ENCODE data around the gene PARD3B. TPM values are rescaled to one million over a fixed set of nuclear protein-coding genes. Genes with fewer than 3 reads are reported as not detected.

The PARD3B gene
- total and polyA plus RNA-seq, 2 experiments from 2014 or later = 3.5 to 4.4 TPM

GRCh38 chr2:204657024-204657423 lies 111.7 kb downstream of the PARD3B start (continued):
- TF ChIP-seq ZNF462 (CRISPR knock-in tag; IDR thresholded peaks at IDR 0.05) (no peak), ZNF114 (CRISPR knock-in tag; IDR thresholded peaks at IDR 0.05) (no peak), STAT1 (IDR thresholded peaks at IDR 0.05; ENCODE audit: unreplicated experiment) (no peak), JUNB (IDR thresholded peaks at IDR 0.05; ENCODE audit: unreplicated experiment) (no peak), ZNF331 (CRISPR knock-in tag; IDR thresholded peaks at IDR 0.05; ENCODE audit: low read depth) (no peak), ETS1 (IDR thresholded peaks at IDR 0.05) (no peak), CREB1 (CRISPR knock-in tag; IDR thresholded peaks at IDR 0.05; ENCODE audit: low read depth) (no peak), POLR2AphosphoS5 (IDR thresholded peaks at IDR 0.05; ENCODE audit: low read depth) (no peak), EZH2 (IDR thresholded peaks at IDR 0.05; ENCODE audit: low read depth, unreplicated experiment) (no peak)

GRCh38 chr2:204662956-204663355 lies 117.7 kb downstream of the PARD3B start:
- H4K20me1 ChIP-seq (replicated peaks; ENCODE audit: insufficient read depth) = no peaks in the 10 kb centered on the region
- no peaks in the 10 kb centered on the region for H3K36me3 Mint-ChIP-seq (ENCODE audit: low read depth)
- no peaks in the 10 kb centered on the region for H3K27me3 ChIP-seq (ENCODE audit: insufficient read depth)
- no peaks in the 10 kb centered on the region for H3K79me2 ChIP-seq (replicated peaks; ENCODE audit: insufficient read depth)
- H3K4me3 Mint-ChIP-seq = no peak overlapping the region
- no peak overlapping the region for H3K4me2 ChIP-seq
- H3K4me1 Mint-ChIP-seq = peaks cover 10% of the 10 kb centered on the region; the same call in 2 of the 3 replicates
- no peaks in the 10 kb centered on the region for H3K9me3 Mint-ChIP-seq
- peaks cover 7% of the 10 kb centered on the region; the same call in 1 of the 2 replicates for H3K4me1 ChIP-seq (ENCODE audit: insufficient read depth)
- H3K4me3 ChIP-seq = no peak overlapping the region
- no peak overlapping the region for H3K27ac Mint-ChIP-seq
- no peaks in the 10 kb centered on the region for H3K36me3 ChIP-seq (ENCODE audit: insufficient read depth)
- no peak for ATAC-seq
- DNase-seq (ENCODE audit: low spot score) = no peak
- peaks cover 12% of the 10 kb centered on the region for H3K9me2 ChIP-seq (ENCODE audit: insufficient read depth)
- H3K27me3 Mint-ChIP-seq (ENCODE audit: insufficient read depth, low read depth, poor library complexity) = peaks cover 2% of the 10 kb centered on the region
- no peak overlapping the region for H3K27ac ChIP-seq (ENCODE audit: low read depth)
- H2AFZ ChIP-seq = no peak overlapping the region
- TF ChIP-seq NANOG (IDR thresholded peaks at IDR 0.05; ENCODE audit: borderline replicate concordance) = no peak
- TF ChIP-seq EZH2phosphoT487 (IDR thresholded peaks at IDR 0.05; ENCODE audit: unreplicated experiment) = no peak
- no peak for TF ChIP-seq ZNF114 (CRISPR knock-in tag; IDR thresholded peaks at IDR 0.05)
- TF ChIP-seq REST (IDR thresholded peaks at IDR 0.05; ENCODE audit: unreplicated experiment) = no peak
- TF ChIP-seq POLR2AphosphoS5 (IDR thresholded peaks at IDR 0.05; ENCODE audit: low read depth) = no peak
- no peak for TF ChIP-seq STAT1 (IDR thresholded peaks at IDR 0.05; ENCODE audit: unreplicated experiment)
- no peak for TF ChIP-seq CREB1 (CRISPR knock-in tag; IDR thresholded peaks at IDR 0.05; ENCODE audit: low read depth)
- no peaks in the 10 kb centered on the region for H3F3A ChIP-seq (replicated peaks; ENCODE audit: low read depth)
